Thoracic aorta (tissue), 2 donors: ENCODE measurements around the gene GALNT9. TPM values are rescaled to one million over a fixed set of nuclear protein-coding genes. Genes with fewer than 3 reads are reported as not detected.

Experiments used
- ATAC-seq: fragments of 150-250 bp; one replicate; pipeline ENCODE4 v1.8.0; 2017; ENCODE audit warnings: low read depth; ENCODE audit not compliant: insufficient number of reproducible peaks, low FRiP score
- DNase-seq: peaks from one replicate; pipeline ENCODE4 v3.0.0-alpha.2; 2020; ENCODE audit warnings: low spot score
- H3K27ac ChIP-seq, 2 donors: fragments of 200-600 bp; sonication (generic); 1 replicate in 1 of 2; 2 replicates in 1 of 2; pipeline ENCODE4 v1.5.1; 2016; ENCODE audit warnings: mild to moderate bottlenecking in 2 of 2, moderate library complexity in 2 of 2
- H3K27me3 ChIP-seq: fragments of 200-600 bp; sonication (generic); replicated peaks from 2 replicates; pipeline ENCODE4 v1.6.0; 2016; ENCODE audit warnings: mild to moderate bottlenecking; ENCODE audit not compliant: insufficient read depth
- H3K36me3 ChIP-seq: fragments of 200-600 bp; sonication (generic); one replicate; pipeline ENCODE4 v1.5.1; 2016
- H3K4me1 ChIP-seq, 2 donors: fragments of 200-600 bp; sonication (generic); 1 replicate in 1 of 2; 2 replicates in 1 of 2; pipeline versions ENCODE4 v1.5.1 to v1.6.0; 2016; ENCODE audit warnings: low read depth in 2 of 2, mild to moderate bottlenecking in 1 of 2; ENCODE audit not compliant: control insufficient read depth in 1 of 2
- H3K4me3 ChIP-seq: fragments of 200-600 bp; sonication (generic); 2 replicates; pipeline ENCODE4 v1.5.1; 2016; ENCODE audit warnings: mild to moderate bottlenecking
- H3K9me3 ChIP-seq: fragments of 200-600 bp; sonication (generic); 2 replicates; pipeline ENCODE4 v1.5.1; 2016
- CTCF ChIP-seq: fragments of 200-600 bp; sonication (generic); IDR thresholded peaks from one replicate; pipeline ENCODE4 v1.5.1; 2019; ENCODE audit warnings: antibody characterized with exemption
- total RNA-seq, 2 donors: library from RNA; depleted of rRNA; stranded (reverse); fragments of >200 nt; gene quantifications; one replicate each; pipeline versions ENCODE4 v1.1.0 to v1.2.3, GENCODE V29; 2016

The GALNT9 gene
- total RNA-seq, 2 donors from 2014 or later, result 1.7 TPM; not detected in 1

- no peak for DNase-seq
- TF ChIP-seq CTCF, result no peak
- ATAC-seq, result no peak
Measured at GRCh38 chr12:132227782-132228475, 101.5 kb downstream of the GALNT9 start.

GRCh38 chr12:132227118-132227517 is 102.3 kb downstream of the GALNT9 start:
- H3K36me3 ChIP-seq, result no peaks in the 10 kb centered on the region
- no peaks in the 10 kb centered on the region for H3K27me3 ChIP-seq
- ATAC-seq (no peak), DNase-seq (no peak)
- TF ChIP-seq CTCF, result no peak
- no peak overlapping the region for H3K27ac ChIP-seq
- no peak overlapping the region for H3K4me3 ChIP-seq
- peaks cover 0 to 3% of the 10 kb centered on the region in 2 donors for H3K4me1 ChIP-seq
- no peaks in the 10 kb centered on the region for H3K9me3 ChIP-seq

More at GRCh38 chr12:132227782-132228475, 101.5 kb downstream of the GALNT9 start:
- no peak overlapping the region for H3K27ac ChIP-seq
- no peaks in the 10 kb centered on the region for H3K36me3 ChIP-seq
- no peak overlapping the region for H3K4me3 ChIP-seq
- no peaks in the 10 kb centered on the region for H3K9me3 ChIP-seq
- no peaks in the 10 kb centered on the region for H3K27me3 ChIP-seq
- peaks cover 0 to 3% of the 10 kb centered on the region in 2 donors for H3K4me1 ChIP-seq

- ATAC-seq (no peak), DNase-seq (no peak)
- no peak overlapping the region for H3K27ac ChIP-seq
- no peaks in the 10 kb centered on the region for H3K9me3 ChIP-seq
- H3K27me3 ChIP-seq, result no peaks in the 10 kb centered on the region
- H3K4me1 ChIP-seq, result peaks cover 0 to 3% of the 10 kb centered on the region in 2 donors
- no peak overlapping the region for H3K4me3 ChIP-seq
- no peak for TF ChIP-seq CTCF
- H3K36me3 ChIP-seq, result no peaks in the 10 kb centered on the region
Measured at GRCh38 chr12:132226604-132227003, 102.8 kb downstream of the GALNT9 start.

- ATAC-seq, result no peak
Measured at GRCh38 chr12:132225214-132225613, 104.2 kb downstream of the GALNT9 start.

GRCh38 chr12:132224484-132224883 is 104.9 kb downstream of the GALNT9 start:
- H3K4me1 ChIP-seq, result peaks cover 0 to 3% of the 10 kb centered on the region in 2 donors
- ATAC-seq, result no peak
- TF ChIP-seq CTCF, result no peak
- H3K36me3 ChIP-seq, result no peaks in the 10 kb centered on the region
- no peak for DNase-seq
- no peak overlapping the region for H3K27ac ChIP-seq
- no peaks in the 10 kb centered on the region for H3K27me3 ChIP-seq
- peaks cover 3% of the 10 kb centered on the region for H3K9me3 ChIP-seq
- no peak overlapping the region for H3K4me3 ChIP-seq

More at GRCh38 chr12:132225214-132225613, 104.2 kb downstream of the GALNT9 start:
- no peak for TF ChIP-seq CTCF
- DNase-seq, result no peak
- Histone ChIP-seq H3K27me3 (no peaks in the 10 kb centered on the region), H3K36me3 (no peaks in the 10 kb centered on the region), H3K4me1 (peaks cover 0 to 3% of the 10 kb centered on the region in 2 donors), H3K4me3 (no peak overlapping the region), H3K9me3 (peaks cover 3% of the 10 kb centered on the region), H3K27ac (no peak overlapping the region)
